HG02884 (cell line): ENCODE data around the gene ANKRD44.

Experiments
- ATAC-seq: cut with Tn5 transposase; IDR thresholded peaks from one replicate; pipeline ENCODE4 v1.9.1; 2021; ENCODE audit warnings: mild to moderate bottlenecking, moderate library complexity; ENCODE audit not compliant: unreplicated experiment

The ANKRD44 gene

GRCh38 chr2:197185676-197186075 lies 124.9 kb downstream of the ANKRD44 start:
- ATAC-seq: no peak

GRCh38 chr2:197184959-197185586 lies 125.5 kb downstream of the ANKRD44 start:
- ATAC-seq: no peak

DNA sequence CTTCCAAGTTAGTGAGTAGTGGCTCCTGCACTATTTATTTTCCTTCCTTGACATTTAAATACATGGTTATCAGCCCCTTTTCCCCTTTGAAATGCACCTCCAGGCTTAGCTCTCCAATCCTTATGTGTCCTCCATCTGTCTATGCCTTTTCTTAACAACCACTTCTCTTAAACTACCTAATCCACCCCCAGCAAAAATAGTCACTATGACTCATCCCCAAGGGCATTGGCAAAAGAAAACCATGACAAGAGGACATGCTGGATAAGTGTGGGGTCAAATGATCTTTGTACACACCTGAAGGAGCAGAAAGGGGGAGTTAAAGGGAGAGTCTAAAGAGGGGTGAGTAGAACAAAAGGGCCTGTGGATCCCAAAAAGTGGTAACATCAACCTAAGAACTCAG lies 127.2 kb downstream of the ANKRD44 start:
- ATAC-seq: no peak

- no peak for ATAC-seq
Observed at GRCh38 chr2:197182668-197183067, 127.9 kb downstream of the ANKRD44 start.

GRCh38 chr2:197181491-197181890 lies 129.1 kb downstream of the ANKRD44 start:
- no peak for ATAC-seq

GRCh38 chr2:197179744-197180498 lies 130.7 kb downstream of the ANKRD44 start:
- ATAC-seq: no peak

DNA sequence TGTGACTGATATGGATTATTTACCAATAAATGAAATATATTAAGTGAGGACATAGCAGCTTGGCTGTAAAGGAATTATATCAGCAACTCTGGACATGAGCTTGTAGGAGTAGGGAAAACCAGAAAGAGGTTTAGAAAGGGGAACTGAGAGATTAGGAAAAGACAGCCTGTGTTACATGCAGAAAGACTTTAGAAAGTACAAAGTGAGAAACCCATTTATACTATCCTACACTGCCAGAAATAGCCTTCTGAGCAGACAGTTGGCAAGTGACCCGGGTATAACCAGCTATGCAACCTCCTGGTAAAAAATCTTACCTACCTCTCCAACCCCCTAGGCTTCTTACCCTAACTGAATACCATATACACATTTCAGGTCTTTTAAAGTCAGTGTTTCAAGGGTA lies 134.1 kb downstream of the ANKRD44 start:
- no peak for ATAC-seq

DNA sequence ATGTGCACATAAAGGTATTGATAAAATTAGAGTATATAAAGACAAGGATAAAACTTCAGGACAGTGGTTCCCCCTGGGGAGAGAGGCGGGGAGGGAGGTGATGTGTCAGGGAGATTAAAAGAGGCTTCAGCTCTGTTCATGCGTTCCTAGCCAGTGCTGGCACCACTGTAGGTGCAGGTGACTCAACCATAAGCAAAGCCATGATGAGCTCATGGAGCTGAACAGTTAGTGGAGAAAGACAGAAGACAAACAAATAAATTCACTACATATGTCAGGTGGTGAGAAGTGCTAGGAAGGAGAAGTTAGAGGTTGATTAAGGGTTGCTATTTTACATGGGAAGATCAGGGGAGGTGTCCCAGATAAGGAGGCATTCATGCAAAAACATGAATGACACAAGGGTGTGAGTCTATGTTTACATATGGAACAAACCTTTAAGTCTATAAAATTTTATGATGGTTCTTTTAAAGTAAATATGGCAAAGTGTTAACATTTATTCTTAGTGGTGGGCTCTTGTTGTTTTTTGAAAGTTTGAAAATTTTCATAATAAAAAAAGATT lies 136.0 kb downstream of the ANKRD44 start:
- ATAC-seq: no peak

GRCh38 chr2:197171582-197171981 lies 139.0 kb downstream of the ANKRD44 start:
- no peak for ATAC-seq

DNA sequence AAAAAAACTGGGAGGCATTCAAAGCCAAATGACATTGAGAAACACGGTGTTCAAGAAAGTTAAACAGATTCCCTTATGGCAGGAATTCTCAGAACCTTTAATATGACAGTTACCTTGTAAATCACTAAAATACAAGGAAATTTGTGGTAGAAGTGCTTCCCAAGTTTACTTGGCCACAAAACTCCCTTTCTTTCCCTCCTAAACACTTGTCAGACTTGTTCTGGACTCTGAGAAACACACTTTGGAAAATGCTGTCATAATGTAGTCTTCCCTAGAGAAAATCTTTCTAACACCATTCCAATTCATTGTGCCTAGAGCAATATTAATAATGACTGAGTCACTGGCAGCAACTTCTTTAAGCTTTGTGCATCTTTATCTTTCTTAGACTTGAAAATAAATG lies 140.4 kb downstream of the ANKRD44 start:
- ATAC-seq: no peak

DNA sequence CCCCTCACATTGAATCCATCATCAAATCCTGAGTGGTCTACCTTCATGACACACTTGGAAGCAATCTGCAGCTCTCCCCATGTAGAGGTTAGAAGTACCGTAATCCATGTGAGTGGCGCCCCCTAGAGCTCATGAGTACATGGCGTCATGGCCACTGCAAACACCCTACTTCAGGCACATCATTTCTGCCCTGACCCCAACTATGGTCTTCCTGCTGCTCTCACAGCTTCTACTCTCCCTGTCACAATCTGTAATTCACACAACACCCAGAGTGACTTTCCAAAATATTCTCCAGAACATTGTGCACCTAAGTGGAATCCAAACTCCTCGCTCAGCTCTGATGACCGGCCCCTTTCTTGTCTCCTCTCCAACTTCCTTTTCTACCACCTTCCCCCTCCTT lies 141.9 kb downstream of the ANKRD44 start:
- peak; percentile 62 for ATAC-seq

DNA sequence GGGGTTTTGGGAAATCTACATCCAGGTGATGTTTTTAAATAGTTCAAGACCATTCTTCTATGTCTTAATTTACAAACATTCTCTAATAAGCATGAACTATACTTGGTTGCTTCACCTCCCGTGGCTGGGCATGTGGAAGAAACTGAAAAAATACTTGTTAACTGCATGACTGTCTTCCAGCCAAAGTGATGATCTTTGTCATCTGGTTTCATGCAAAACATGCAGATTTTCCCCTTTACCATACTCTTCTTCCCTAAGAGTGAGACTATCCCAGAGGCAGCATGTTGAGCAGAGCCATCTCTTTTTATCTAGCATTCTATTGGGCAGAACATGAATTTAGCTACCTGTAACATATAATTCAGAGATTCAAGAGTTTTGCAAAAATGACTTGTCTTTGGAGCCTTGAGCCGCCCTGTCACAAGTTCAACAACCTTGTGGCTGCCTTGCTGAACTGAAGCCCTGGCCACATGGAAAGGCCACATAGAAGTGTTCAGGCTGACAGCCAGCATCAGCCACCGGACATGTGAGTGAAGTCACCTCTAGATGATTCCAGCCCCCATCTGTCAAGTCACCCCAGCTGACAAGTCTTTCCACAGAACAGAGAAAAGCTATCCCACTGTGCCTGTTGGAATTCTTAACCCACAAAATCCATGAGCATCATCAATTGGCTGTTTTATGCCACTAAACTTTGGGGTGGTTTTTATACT lies 142.8 kb downstream of the ANKRD44 start:
- no peak for ATAC-seq

DNA sequence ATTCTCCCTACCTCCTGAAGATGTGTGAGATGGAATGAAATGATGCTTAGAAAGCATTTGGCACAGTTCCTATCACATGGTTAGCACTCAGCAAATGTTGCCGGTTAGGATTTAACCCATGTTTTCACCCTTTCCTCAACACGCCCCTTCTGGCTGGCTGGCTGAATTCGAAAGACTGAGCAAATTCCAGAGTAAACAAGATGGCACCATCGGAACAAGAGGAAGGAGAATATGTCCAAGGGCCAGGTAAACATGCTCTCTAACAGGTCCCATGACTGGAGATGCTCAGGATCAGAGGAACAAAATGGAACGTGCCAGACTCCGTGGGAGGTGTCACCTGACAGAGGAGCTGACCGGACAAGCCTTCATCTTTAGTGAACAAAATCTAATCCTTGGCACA lies 145.6 kb downstream of the ANKRD44 start:
- ATAC-seq: no peak

DNA sequence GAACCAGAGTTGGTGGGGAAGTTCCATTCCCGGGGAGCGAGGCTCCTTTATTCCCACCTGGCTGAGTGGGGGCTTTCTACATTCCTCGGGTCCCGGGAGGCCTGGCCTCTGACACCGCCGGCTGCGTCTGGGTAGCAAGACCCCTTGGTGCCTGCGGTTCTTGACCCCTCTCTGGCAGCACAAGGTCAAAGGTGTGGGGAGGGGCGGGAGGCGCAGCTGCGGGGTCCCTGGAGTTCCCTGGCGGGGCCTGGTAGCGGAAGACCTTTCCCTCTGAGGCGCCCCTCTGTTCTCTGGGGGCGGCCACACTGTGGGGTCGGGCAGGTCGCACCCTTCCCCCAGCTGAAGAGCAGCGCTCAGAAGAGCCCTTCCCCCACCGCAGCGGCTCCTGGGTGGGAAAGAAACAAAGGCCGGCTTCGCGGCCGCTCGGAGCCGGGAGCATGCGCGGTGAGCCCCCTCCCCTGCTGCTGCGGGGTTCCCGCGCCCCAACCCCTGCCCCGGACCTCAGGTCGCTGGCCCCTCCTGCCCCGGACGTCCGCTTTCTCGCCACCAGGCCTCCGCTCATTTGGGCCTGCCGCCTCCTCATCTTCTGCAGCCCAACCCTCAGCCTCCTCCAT lies 146.3 kb downstream of the ANKRD44 start:
- no peak for ATAC-seq

DNA sequence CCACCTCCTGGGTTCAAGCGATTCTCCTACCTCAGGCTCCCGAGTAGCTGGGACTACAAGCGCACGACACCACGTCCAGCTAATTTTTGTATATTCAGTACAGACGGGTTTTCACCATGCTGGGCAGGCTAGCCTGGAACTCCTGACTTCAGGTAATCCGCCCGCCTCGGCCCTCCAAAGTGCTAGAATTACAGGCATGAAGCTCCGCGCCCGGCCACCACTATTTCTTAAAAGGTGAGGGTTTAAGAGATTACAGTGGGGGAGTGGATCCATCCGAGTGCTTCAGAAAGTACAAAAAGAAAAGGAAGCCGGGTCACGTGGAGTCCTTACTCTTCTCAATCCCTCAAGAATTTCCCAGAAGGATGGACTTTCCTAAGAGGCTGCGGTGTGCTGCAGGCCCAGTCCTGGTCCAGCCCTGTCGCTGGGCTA lies 146.9 kb downstream of the ANKRD44 start:
- ATAC-seq: no peak

GRCh38 chr2:197161774-197162173 lies 148.8 kb downstream of the ANKRD44 start:
- no peak for ATAC-seq

DNA sequence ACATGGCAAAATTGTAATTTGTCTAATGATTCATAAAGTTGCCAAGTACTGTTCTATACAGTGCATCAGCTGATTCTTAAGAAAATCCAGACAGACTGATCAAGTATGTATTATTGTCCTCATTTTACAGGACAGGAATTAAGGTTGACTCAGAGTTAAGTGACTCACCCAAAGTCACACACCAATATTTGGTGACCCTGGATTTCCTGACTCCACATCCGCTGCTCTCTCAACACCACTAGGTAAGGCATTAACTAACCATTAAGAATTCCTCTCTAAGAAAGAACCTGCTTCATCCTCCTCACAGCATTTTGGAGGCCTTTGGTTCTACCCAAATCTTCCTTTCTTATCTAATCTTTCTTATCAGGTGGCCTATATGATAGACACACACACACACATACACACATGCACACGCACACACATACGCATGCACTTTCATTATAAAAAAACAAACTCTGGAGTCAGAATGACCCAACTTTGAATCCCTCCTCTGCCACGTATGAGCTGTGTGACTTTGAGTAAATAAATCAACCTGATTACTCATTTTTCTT lies 150.8 kb downstream of the ANKRD44 start:
- no peak for ATAC-seq

GRCh38 chr2:197158591-197159550 lies 151.7 kb downstream of the ANKRD44 start:
- ATAC-seq: no peak

DNA sequence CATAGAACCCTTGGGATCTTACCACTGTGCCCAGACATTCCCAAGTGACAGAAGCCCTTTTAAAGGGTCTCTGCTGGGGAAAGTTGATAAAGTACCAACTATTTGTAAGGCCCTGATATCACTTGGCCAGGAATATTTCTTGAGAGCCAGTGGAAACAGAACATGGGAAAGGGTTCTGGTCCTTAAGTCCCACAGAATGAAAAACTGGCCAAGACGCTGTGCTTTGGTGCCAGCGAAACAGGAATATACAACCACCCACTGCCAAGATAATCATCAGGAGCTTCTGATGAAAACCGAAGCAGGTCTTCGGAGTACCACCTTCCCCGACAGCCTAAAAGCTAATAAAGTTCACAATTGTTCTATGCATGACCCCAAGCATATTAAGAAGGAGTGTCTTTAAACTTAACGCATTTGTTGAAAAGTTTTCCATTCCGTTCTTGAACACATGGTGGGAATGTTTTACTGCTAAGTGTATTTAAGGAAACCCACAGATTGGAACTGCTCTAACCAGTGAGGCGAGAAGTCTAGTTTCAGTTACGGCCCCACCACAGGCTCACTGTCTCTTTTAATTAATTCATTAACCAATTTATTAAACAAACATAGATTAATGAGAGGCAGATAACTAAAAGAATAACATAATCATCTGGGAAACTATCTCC lies 152.6 kb downstream of the ANKRD44 start:
- ATAC-seq: no peak
